ENCODE measurements around the gene ANTXR2.

The ANTXR2 gene

GRCh38 chr4:79959652-79960051, 113.4 kb downstream of the ANTXR2 start:
- no peaks in the 10 kb centered on the region for H3K27me3 ChIP-seq (ENCODE audit: insufficient read depth, low read depth)
- TF ChIP-seq, protein P1, sequence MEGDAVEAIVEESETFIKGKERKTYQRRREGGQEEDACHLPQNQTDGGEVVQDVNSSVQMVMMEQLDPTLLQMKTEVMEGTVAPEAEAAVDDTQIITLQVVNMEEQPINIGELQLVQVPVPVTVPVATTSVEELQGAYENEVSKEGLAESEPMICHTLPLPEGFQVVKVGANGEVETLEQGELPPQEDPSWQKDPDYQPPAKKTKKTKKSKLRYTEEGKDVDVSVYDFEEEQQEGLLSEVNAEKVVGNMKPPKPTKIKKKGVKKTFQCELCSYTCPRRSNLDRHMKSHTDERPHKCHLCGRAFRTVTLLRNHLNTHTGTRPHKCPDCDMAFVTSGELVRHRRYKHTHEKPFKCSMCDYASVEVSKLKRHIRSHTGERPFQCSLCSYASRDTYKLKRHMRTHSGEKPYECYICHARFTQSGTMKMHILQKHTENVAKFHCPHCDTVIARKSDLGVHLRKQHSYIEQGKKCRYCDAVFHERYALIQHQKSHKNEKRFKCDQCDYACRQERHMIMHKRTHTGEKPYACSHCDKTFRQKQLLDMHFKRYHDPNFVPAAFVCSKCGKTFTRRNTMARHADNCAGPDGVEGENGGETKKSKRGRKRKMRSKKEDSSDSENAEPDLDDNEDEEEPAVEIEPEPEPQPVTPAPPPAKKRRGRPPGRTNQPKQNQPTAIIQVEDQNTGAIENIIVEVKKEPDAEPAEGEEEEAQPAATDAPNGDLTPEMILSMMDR (conservative IDR thresholded peaks at IDR 0.05; ENCODE audit: low read depth, low read length), result no peak

GRCh38 chr4:79958466-79959264, 114.4 kb downstream of the ANTXR2 start:
- no peak overlapping the region for H3K4me3 ChIP-seq (IDR thresholded peaks at IDR 0.05; ENCODE audit: insufficient read depth, low read depth, low read length)
- H2AFZ ChIP-seq (ENCODE audit: low read depth), result no peak overlapping the region
- TF ChIP-seq, protein P1 (conservative IDR thresholded peaks at IDR 0.05; ENCODE audit: low read depth, low read length), result no peak
- H4K20me1 ChIP-seq (ENCODE audit: insufficient read depth), result no peaks in the 10 kb centered on the region
- H3K36me3 ChIP-seq (ENCODE audit: insufficient read depth), result no peaks in the 10 kb centered on the region
- H3K9ac ChIP-seq, result no peak overlapping the region
- no peak overlapping the region for H3K27ac ChIP-seq
- no peaks in the 10 kb centered on the region for H3K4me1 ChIP-seq (ENCODE audit: low read depth, poor library complexity, severe bottlenecking)
- no peak overlapping the region for H3K4me2 ChIP-seq
- H3K79me2 ChIP-seq (ENCODE audit: insufficient read depth, low read depth), result no peaks in the 10 kb centered on the region
- H3K27me3 ChIP-seq (ENCODE audit: insufficient read depth, low read depth), result no peaks in the 10 kb centered on the region

More at GRCh38 chr4:79959652-79960051, 113.4 kb downstream of the ANTXR2 start:
- H3K4me2 ChIP-seq, result no peak overlapping the region
- no peak overlapping the region for H2AFZ ChIP-seq (ENCODE audit: low read depth)
- H4K20me1 ChIP-seq (ENCODE audit: insufficient read depth), result no peaks in the 10 kb centered on the region
- no peaks in the 10 kb centered on the region for H3K4me1 ChIP-seq (ENCODE audit: low read depth, poor library complexity, severe bottlenecking)
- H3K36me3 ChIP-seq (ENCODE audit: insufficient read depth), result no peaks in the 10 kb centered on the region
- H3K9ac ChIP-seq, result no peak overlapping the region
- H3K27ac ChIP-seq, result no peak overlapping the region
- no peak overlapping the region for H3K4me3 ChIP-seq (IDR thresholded peaks at IDR 0.05; ENCODE audit: insufficient read depth, low read depth, low read length)
- H3K79me2 ChIP-seq (ENCODE audit: insufficient read depth, low read depth), result no peaks in the 10 kb centered on the region

DNA sequence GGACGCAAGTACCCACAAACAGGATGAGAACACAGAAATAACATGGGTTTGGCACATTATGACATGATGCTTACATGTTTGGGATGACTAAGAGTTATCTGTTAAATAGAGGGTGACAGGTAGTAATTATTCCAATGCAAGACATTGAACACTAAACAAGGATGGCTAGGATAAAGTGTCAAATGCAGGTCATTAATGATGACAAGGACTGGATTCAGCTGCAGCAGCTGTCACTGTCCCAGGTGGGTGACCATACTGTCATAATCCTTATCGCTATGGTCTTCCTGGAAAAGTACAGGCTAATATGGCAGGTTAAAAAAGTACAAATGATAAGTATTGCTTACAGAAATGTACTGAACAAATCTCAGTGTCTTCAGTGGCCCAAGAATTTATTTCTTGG, 123.9 kb downstream of the ANTXR2 start:
- TF ChIP-seq, protein P1 (conservative IDR thresholded peaks at IDR 0.05; ENCODE audit: low read depth, low read length), result no peak
- Histone ChIP-seq H3K27me3 (ENCODE audit: insufficient read depth, low read depth) (no peaks in the 10 kb centered on the region), H3K4me3 (IDR thresholded peaks at IDR 0.05; ENCODE audit: insufficient read depth, low read depth, low read length) (no peak overlapping the region), H3K9ac (no peak overlapping the region), H3K4me1 (ENCODE audit: low read depth, poor library complexity, severe bottlenecking) (no peaks in the 10 kb centered on the region), H2AFZ (ENCODE audit: low read depth) (no peak overlapping the region), H3K4me2 (no peak overlapping the region), H3K36me3 (ENCODE audit: insufficient read depth) (no peaks in the 10 kb centered on the region), H4K20me1 (ENCODE audit: insufficient read depth) (no peaks in the 10 kb centered on the region), H3K79me2 (ENCODE audit: insufficient read depth, low read depth) (no peaks in the 10 kb centered on the region), H3K27ac (no peak overlapping the region)

DNA sequence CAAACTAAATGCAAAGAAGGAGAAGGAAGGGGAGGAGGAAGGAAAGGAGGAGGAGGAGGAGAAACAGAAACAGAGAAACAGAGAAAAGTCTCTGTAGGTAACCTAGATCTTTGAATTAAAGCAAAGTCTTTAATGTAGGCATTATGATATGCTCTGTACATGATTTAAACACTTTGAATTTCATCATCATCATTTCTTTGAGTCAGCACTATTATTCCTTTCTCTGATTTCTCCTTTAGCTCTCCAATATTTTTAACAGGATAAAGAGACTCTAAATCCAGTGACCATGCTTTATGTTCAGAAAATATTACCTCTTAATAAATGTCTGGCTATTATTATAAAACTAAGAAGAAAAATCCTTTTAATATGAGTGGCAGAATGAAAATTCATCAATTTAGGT, 124.3 kb downstream of the ANTXR2 start:
- Histone ChIP-seq H3K4me2 (no peak overlapping the region), H3K9ac (no peak overlapping the region), H3K4me3 (IDR thresholded peaks at IDR 0.05; ENCODE audit: insufficient read depth, low read depth, low read length) (no peak overlapping the region), H3K27me3 (ENCODE audit: insufficient read depth, low read depth) (no peaks in the 10 kb centered on the region), H3K36me3 (ENCODE audit: insufficient read depth) (no peaks in the 10 kb centered on the region), H4K20me1 (ENCODE audit: insufficient read depth) (no peaks in the 10 kb centered on the region), H3K27ac (no peak overlapping the region), H3K79me2 (ENCODE audit: insufficient read depth, low read depth) (no peaks in the 10 kb centered on the region), H2AFZ (ENCODE audit: low read depth) (no peak overlapping the region), H3K4me1 (ENCODE audit: low read depth, poor library complexity, severe bottlenecking) (no peaks in the 10 kb centered on the region)
- TF ChIP-seq, protein P1 (conservative IDR thresholded peaks at IDR 0.05; ENCODE audit: low read depth, low read length), result no peak

Measured in KMS-11 (cell line).